GM21825 (cell line): ENCODE measurements around the gene IL6.
"Not testable (repeated sequence)": the region's sequence is repeated elsewhere in the genome, so short reads cannot be mapped to it uniquely, and the experiment has no call there.

Experiments
- ATAC-seq: cut with Tn5 transposase; IDR thresholded peaks from one replicate; pipeline ENCODE4 v1.9.1; 2021; ENCODE audit warnings: mild to moderate bottlenecking, moderate library complexity; ENCODE audit not compliant: unreplicated experiment

The IL6 gene

GRCh38 chr7:22779730-22780323 lies 52.8 kb downstream of the IL6 start:
- not testable (repeated sequence) for ATAC-seq

GRCh38 chr7:22781230-22781711 lies 54.3 kb downstream of the IL6 start:
- ATAC-seq, result no peak
